GM23248 (cell line): ENCODE data around the gene SNX4.

ENCODE experiments used
- EZH2 ChIP-seq: fragments of 200-600 bp; sonication (generic); IDR thresholded peaks from 2 replicates; pipeline ENCODE4 v1.6.1; 2018; ENCODE audit warnings: antibody characterized with exemption, mild to moderate bottlenecking; ENCODE audit not compliant: insufficient read depth, poor library complexity, severe bottlenecking
- EZH2phosphoT487 ChIP-seq: fragments of 200-600 bp; sonication (generic); IDR thresholded peaks from 2 replicates; pipeline ENCODE4 v1.6.1; 2018; ENCODE audit warnings: antibody characterized with exemption, moderate library complexity, mild to moderate bottlenecking, low read depth; ENCODE audit not compliant: insufficient read depth

GRCh38 chr3:125433091-125433534 is 86.9 kb downstream of the SNX4 start:
- TF ChIP-seq EZH2 (no peak), EZH2phosphoT487 (no peak)
